K562 (cell line): Measurements from ENCODE around the gene CD52. TPM values are rescaled to one million over a fixed set of nuclear protein-coding genes. Genes with fewer than 3 reads are reported as not detected.

Source experiments
- ATAC-seq: fragments of 200-7000 bp; cut with Tn5 transposase; 3 replicates; pipeline ENCODE4 v1.9.1; 2020; ENCODE audit warnings: moderate library complexity
- BruUV-seq: library from RNA; stranded (reverse); fragments of 400-500 nt; replicated peaks from 2 replicates; lab custom pipeline; 2021; lab: Mats Ljungman, UMichigan
- CTCF ChIA-PET: fragments of 300-600 bp; formaldehyde crosslinking; extraction: SDS; loops from one replicate; lab custom pipeline; 2021; ENCODE audit warnings: low intra/inter-chr PET ratio; lab: Yijun Ruan, JAX
- POLR2A ChIA-PET: fragments of 300-600, 350-650 bp; sonication (Branson Sonifier 250); formaldehyde crosslinking; extraction: SDS; loops from one replicate; lab custom pipeline; 2021; ENCODE audit warnings: antibody characterized with exemption, inconsistent platforms; lab: Yijun Ruan, JAX
- DNase-seq, 4 experiments: peaks; one replicate each; pipeline versions ENCODE4 v3.0.0 to v3.0.0-alpha.2; 2011 to 2018; ENCODE audit warnings: low spot score in 3 of 4, mixed read lengths in 3 of 4; ENCODE audit errors: extremely low read depth in 1 of 4
- FAIRE-seq: peaks from 2 replicates; lab custom pipeline; 2011; peaks lifted over from hg19 to GRCh38; lab: Jason Lieb, UNC
- H2AFZ ChIP-seq: 2 replicates; pipeline ENCODE4 v1.6.0; 2011; ENCODE audit warnings: low read depth, low read length, control low read depth, inconsistent platforms
- H3K27ac ChIP-seq: fragments of 200-600 bp; 3 replicates; pipeline ENCODE4 v1.8.0; 2011; ENCODE audit warnings: low read depth, mild to moderate bottlenecking, control low read depth, inconsistent platforms, low read length, moderate library complexity, mixed read lengths; ENCODE audit errors: extremely low read depth
- H3K27me3 ChIP-seq, 2 experiments: fragments of 300-600 bp in 1 of 2; 2 replicates in 1 of 2; 3 replicates in 1 of 2; pipeline versions ENCODE4 v1.6.0 to v1.8.0; 2011; ENCODE audit warnings: inconsistent platforms in 2 of 2, low read length in 2 of 2, mild to moderate bottlenecking in 1 of 2, mixed read lengths in 1 of 2, moderate library complexity in 1 of 2; ENCODE audit not compliant: control insufficient read depth in 2 of 2, insufficient read depth in 2 of 2
- H3K36me3 ChIP-seq: fragments of 300-600 bp; 3 replicates; pipeline ENCODE4 v1.8.0; 2011; ENCODE audit warnings: mild to moderate bottlenecking, low read length, inconsistent platforms; ENCODE audit not compliant: control insufficient read depth, insufficient read depth
- H3K4me1 ChIP-seq, 2 experiments: fragments of 200-600 bp in 1 of 2; replicated peaks in 1 of 2; 2 replicates in 1 of 2; 3 replicates in 1 of 2; pipeline versions ENCODE4 v1.5.1 to v1.8.0; 2011; ENCODE audit warnings: inconsistent platforms in 2 of 2, low read length in 2 of 2, mild to moderate bottlenecking in 1 of 2, mixed read lengths in 1 of 2, moderate library complexity in 1 of 2; ENCODE audit not compliant: control insufficient read depth in 2 of 2, insufficient read depth in 2 of 2
- H3K4me2 ChIP-seq: 2 replicates; pipeline ENCODE4 v1.6.1; 2011; ENCODE audit warnings: low read length, control low read depth, inconsistent platforms, mixed read lengths; ENCODE audit not compliant: insufficient read depth
- H3K4me3 ChIP-seq: fragments of 200-600 bp; sonication (generic), shearing (Covaris generic); 2 replicates; pipeline ENCODE4 v1.5.1; 2016; ENCODE audit warnings: control low read depth, inconsistent platforms
- H3K79me2 ChIP-seq: fragments of 200-600 bp; 3 replicates; pipeline ENCODE4 v1.8.0; 2011; ENCODE audit warnings: low read length, inconsistent platforms; ENCODE audit not compliant: control insufficient read depth, insufficient read depth
- H3K9ac ChIP-seq, 2 experiments: 2 replicates each; pipeline versions ENCODE4 v1.6.0 to v1.6.1; 2011; ENCODE audit warnings: low read depth in 2 of 2, low read length in 2 of 2, control low read depth in 1 of 2, inconsistent platforms in 1 of 2, mild to moderate bottlenecking in 1 of 2, mixed read lengths in 1 of 2; ENCODE audit not compliant: insufficient read depth in 1 of 2
- H3K9me1 ChIP-seq: one replicate; pipeline ENCODE4 v1.6.0; 2011; ENCODE audit warnings: inconsistent platforms, mild to moderate bottlenecking, low read length, moderate library complexity; ENCODE audit not compliant: control insufficient read depth, insufficient read depth
- H3K9me3 ChIP-seq: replicated peaks from 2 replicates; pipeline ENCODE4 v1.5.1; 2011; ENCODE audit warnings: low read depth, low read length, inconsistent platforms; ENCODE audit not compliant: control insufficient read depth, insufficient read depth
- H4K20me1 ChIP-seq: replicated peaks from 2 replicates; pipeline ENCODE4 v1.6.1; 2011; ENCODE audit warnings: low read length, inconsistent platforms, mixed read lengths; ENCODE audit not compliant: control insufficient read depth, insufficient read depth
- ATF7 ChIP-seq: fragments of 450-650 bp; IDR thresholded peaks from 2 replicates; pipeline ENCODE4 v1.7.1; 2014; ENCODE audit warnings: mild to moderate bottlenecking, moderate library complexity
- CBX8 ChIP-seq: fragments of 200-600 bp; sonication (generic); IDR thresholded peaks from 2 replicates; pipeline ENCODE4 v1.6.1; 2012; ENCODE audit warnings: borderline replicate concordance, mixed run types, low read depth, mild to moderate bottlenecking, moderate library complexity, mixed read lengths, low read length, control low read depth, inconsistent platforms; ENCODE audit not compliant: poor library complexity, severe bottlenecking; ENCODE audit errors: extremely low read depth
- COPS2 ChIP-seq: fragments of 450-650 bp; conservative IDR thresholded peaks from 2 replicates; pipeline ENCODE4 v1.6.1; 2016; ENCODE audit warnings: mild to moderate bottlenecking, moderate library complexity
- FOXA3 ChIP-seq, 2 experiments: fragments of 450-650 bp in 1 of 2; sonication (generic) in 1 of 2; formaldehyde crosslinking; IDR thresholded peaks in 1 of 2; conservative IDR thresholded peaks in 1 of 2; 2 replicates each; pipeline versions ENCODE4 v1.4.0 to v1.8.0; 2020 to 2022; ENCODE audit warnings: mild to moderate bottlenecking in 2 of 2, missing genetic modification reagents in 1 of 2
- FUS ChIP-seq: fragments of 200-400 bp; formaldehyde crosslinking; optimal IDR thresholded peaks from 2 replicates; pipeline ENCODE3; 2017; ENCODE audit warnings: low read depth, low read length
- HDAC8 ChIP-seq: fragments of 450-650 bp; IDR thresholded peaks from 2 replicates; pipeline ENCODE4 v1.6.1; 2016; ENCODE audit warnings: mild to moderate bottlenecking, missing genetic modification characterization, moderate library complexity, missing compliant biosample characterization
- HNRNPL ChIP-seq: fragments of 200-400 bp; formaldehyde crosslinking; IDR thresholded peaks from 2 replicates; pipeline ENCODE4 v1.6.1; 2017; ENCODE audit warnings: low read depth, mild to moderate bottlenecking, low read length
- L3MBTL2 ChIP-seq: fragments of 450-650 bp; IDR thresholded peaks from 2 replicates; pipeline ENCODE4 v1.6.1; 2016; ENCODE audit warnings: mild to moderate bottlenecking, moderate library complexity
- NFYB ChIP-seq: IDR thresholded peaks from 2 replicates; pipeline ENCODE4 v1.6.1; 2011; ENCODE audit warnings: mild to moderate bottlenecking, moderate library complexity; ENCODE audit not compliant: insufficient read length; ENCODE audit errors: extremely low read depth
- NUFIP1 ChIP-seq: fragments of 450-650 bp; IDR thresholded peaks from 2 replicates; pipeline ENCODE4 v1.6.1; 2018; ENCODE audit not compliant: partially characterized antibody
- PHF21A ChIP-seq: fragments of 450-650 bp; IDR thresholded peaks from 2 replicates; pipeline ENCODE4 v1.6.1; 2017; ENCODE audit warnings: low read depth, borderline replicate concordance
- PYGO2 ChIP-seq: fragments of 450-650 bp; IDR thresholded peaks from 2 replicates; pipeline ENCODE4 v1.6.1; 2016; ENCODE audit warnings: mild to moderate bottlenecking, missing genetic modification characterization, moderate library complexity, missing compliant biosample characterization
- SRSF7 ChIP-seq: fragments of 200-400 bp; formaldehyde crosslinking; optimal IDR thresholded peaks from 2 replicates; pipeline ENCODE3; 2017; ENCODE audit warnings: mild to moderate bottlenecking, low read depth, low read length
- SRSF9 ChIP-seq: fragments of 200-400 bp; formaldehyde crosslinking; IDR thresholded peaks from 2 replicates; pipeline ENCODE4 v1.6.1; 2017; ENCODE audit warnings: low read depth, low read length, borderline replicate concordance
- TGIF2 ChIP-seq: sonication (generic); formaldehyde crosslinking; IDR thresholded peaks from 2 replicates; pipeline ENCODE4 v1.8.1; 2022; ENCODE audit warnings: mild to moderate bottlenecking, missing genetic modification reagents, moderate library complexity
- ZNF431 ChIP-seq: sonication (generic); formaldehyde crosslinking; IDR thresholded peaks from 2 replicates; pipeline ENCODE4 v1.8.0; 2022; ENCODE audit warnings: mild to moderate bottlenecking, missing genetic modification reagents
- ZNF436 ChIP-seq: fragments of 250-450, 450-650 bp; sonication (Bioruptor Pico); formaldehyde crosslinking; IDR thresholded peaks from 2 replicates; pipeline ENCODE4 v1.7.0; 2020; ENCODE audit warnings: mild to moderate bottlenecking
- ZNF668 ChIP-seq: fragments of 250-450 bp; sonication (Bioruptor Pico); IDR thresholded peaks from 2 replicates; pipeline ENCODE4 v1.8.0; 2022; ENCODE audit warnings: mild to moderate bottlenecking, inconsistent platforms
- WGBS: fragments of 100-300 bp; shearing (Covaris generic); methylation state at CpG from one replicate; pipeline ENCODE4 v1.1.6; 2016; ENCODE audit warnings: low coverage, mixed read lengths; ENCODE audit not compliant: insufficient coverage; ENCODE audit errors: missing lambda C conversion rate; 5-methylcytosine and 5-hydroxymethylcytosine counted together
- in situ Hi-C: fragments of 300-500 bp; cut with MboI; formaldehyde crosslinking; loops from 4 replicates; pipeline ENCODE4 v1.15.0; 2018; ENCODE audit warnings: inconsistent platforms, mixed read lengths
- intact Hi-C: fragments of 100-400 bp; cut with micrococcal nuclease; formaldehyde crosslinking; loops from 2 replicates; pipeline ENCODE4 v1.14.2; 2022
- polyA plus RNA-seq, 8 experiments: library from polyadenylated mRNA; depleted of rRNA in 4 of 8; stranded (reverse) in 5 of 8; unstranded in 3 of 8; fragments of >200 nt; fragmentation: Nextera tagmentation in 2 of 8; fragmentation: Illumina TruSeq in 1 of 8; extraction: Ambion mirVana in 2 of 8; extraction: Trizol in 1 of 8; gene quantifications; 2 replicates each; pipeline versions ENCODE4 v1.2.1 to v1.2.3, GENCODE V29; 2011 to 2014; ENCODE audit warnings: inconsistent platforms in 1 of 8, missing spikeins in 1 of 8
- total RNA-seq, 7 experiments: library from RNA; depleted of rRNA in 6 of 7; stranded (reverse); fragments of >200 nt in 6 of 7; fragmentation: Illumina TruSeq in 2 of 7; extraction: Trizol in 2 of 7; gene quantifications; 2 replicates each; pipeline versions ENCODE4 v1.2.1 to v1.2.3, GENCODE V29; 2011 to 2021; ENCODE audit warnings: low replicate concordance in 1 of 7
- TF ChIP-seq, protein P1 (sequence below): fragments of 250-450 bp; sonication (Bioruptor Pico); IDR thresholded peaks from 2 replicates; pipeline ENCODE4 v1.5.0; 2022; ENCODE audit warnings: mild to moderate bottlenecking
- TF ChIP-seq, protein P2 (sequence below): sonication (generic); formaldehyde crosslinking; IDR thresholded peaks from 2 replicates; pipeline ENCODE4 v1.8.0; 2022; ENCODE audit warnings: mild to moderate bottlenecking, missing genetic modification reagents

The CD52 gene
- total and polyA plus RNA-seq, 9 of the 15 experiments (the other 6 are each of a cell fraction or from before 2014, with no cell fraction given) = 34.9 to 488 (median 173) TPM

DNA sequence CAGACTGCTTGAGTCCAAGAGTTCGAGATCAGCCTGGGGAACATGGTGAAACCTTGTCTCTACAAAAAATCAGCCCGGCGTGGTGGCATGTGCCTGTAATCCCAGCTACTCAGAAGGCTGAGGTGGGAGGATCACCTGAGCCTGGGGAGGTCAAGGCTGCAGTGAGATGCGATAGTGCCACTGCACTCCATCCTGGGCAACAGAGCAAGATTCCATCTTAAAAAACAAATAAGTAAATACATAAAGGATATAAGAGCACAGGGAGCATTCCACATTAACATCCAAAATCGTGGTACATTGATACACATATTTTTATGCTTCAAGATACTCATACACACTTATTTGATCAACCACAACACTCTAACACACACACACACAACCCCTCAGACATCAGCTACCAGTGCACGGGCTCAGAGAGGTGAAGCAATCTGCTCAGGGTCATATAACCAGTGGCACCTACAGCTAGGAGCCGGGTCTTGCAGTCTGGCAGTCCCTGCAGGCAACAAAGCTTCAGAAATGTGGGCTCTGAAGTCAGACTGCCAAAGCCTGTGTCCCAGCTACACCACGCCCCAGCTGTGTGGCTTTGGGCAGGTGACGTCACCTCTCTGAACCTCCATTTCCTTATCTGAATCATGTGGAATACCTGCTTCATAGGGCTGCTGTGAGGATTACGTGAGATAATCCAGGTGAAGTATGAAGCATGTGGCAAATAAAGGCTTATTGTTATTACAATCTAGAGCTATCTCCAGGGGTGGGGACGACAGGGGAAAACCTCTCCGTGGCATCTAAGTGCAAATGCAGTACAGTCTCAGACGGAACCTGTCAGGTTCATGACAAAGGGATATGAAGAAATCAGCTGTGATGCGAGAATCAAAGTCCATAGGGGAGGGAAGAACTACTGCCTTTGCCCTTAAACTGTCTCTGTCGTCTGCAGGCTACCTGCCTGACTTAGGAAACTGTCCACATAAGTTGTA is 40.9 kb downstream of the CD52 start:
- Histone ChIP-seq H3K9me1 (no peaks in the 10 kb centered on the region), H3K9me3 (no peaks in the 10 kb centered on the region), H3K4me1 (peaks cover 6 to 43% of the 10 kb centered on the region in 2 experiments; a peak in 4 of 5 replicates), H3K36me3 (no peaks in the 10 kb centered on the region), H3K27ac (no peak overlapping the region), H3K4me3 (no peak overlapping the region), H4K20me1 (no peaks in the 10 kb centered on the region), H3K4me2 (peak overlapping the region; percentile 38; the same call in 1 of the 2 replicates), H2AFZ (peak overlapping the region; percentile 41), H3K9ac (peak overlapping the region in 1 of 2 experiments; percentile 38; a peak in 1 of 4 replicates), H3K27me3 (no peaks in the 10 kb centered on the region; a peak in 1 of 5 replicates), H3K79me2 (no peaks in the 10 kb centered on the region)
- intact Hi-C loops = no loop called here
- POLR2A ChIA-PET = interaction anchor here (0.8 to 1.7 kb wide), 7 partner anchors 8 to 73 kb away, joined by 3 to 5 read pairs (median 4); no protein-coding TSS in a partner anchor
- ATAC-seq (peak; percentile 44), FAIRE-seq (peak; percentile 90), DNase-seq (peak in 3 of 4 experiments; percentile 46 to 57 (median 52))
- BruUV-seq = no TSS peak
- in situ Hi-C loops = no loop called here
- CTCF ChIA-PET = no interaction called here
- 27% methylated on average over 15 of the region's 15 CpGs for WGBS
- TF ChIP-seq CBX8 (no peak), ATF7 (peak; percentile 96), ZNF431 (CRISPR knock-in tag) (no peak), NFYB (no peak), TGIF2 (CRISPR knock-in tag) (no peak), PYGO2 (tag) (no peak), NUFIP1 (no peak), HDAC8 (no peak), ZNF668 (CRISPR knock-in tag) (no peak), FUS (no peak), COPS2 (no peak), HNRNPL (no peak), SRSF9 (no peak), L3MBTL2 (no peak), PHF21A (no peak), FOXA3 (CRISPR knock-in tag; conservative IDR thresholded peaks at IDR 0.05 in 1 of 2, IDR thresholded peaks at IDR 0.05 in 1 of 2) (no peak), SRSF7 (no peak), ZNF436 (CRISPR knock-in tag) (no peak)
- TF ChIP-seq, protein P1, sequence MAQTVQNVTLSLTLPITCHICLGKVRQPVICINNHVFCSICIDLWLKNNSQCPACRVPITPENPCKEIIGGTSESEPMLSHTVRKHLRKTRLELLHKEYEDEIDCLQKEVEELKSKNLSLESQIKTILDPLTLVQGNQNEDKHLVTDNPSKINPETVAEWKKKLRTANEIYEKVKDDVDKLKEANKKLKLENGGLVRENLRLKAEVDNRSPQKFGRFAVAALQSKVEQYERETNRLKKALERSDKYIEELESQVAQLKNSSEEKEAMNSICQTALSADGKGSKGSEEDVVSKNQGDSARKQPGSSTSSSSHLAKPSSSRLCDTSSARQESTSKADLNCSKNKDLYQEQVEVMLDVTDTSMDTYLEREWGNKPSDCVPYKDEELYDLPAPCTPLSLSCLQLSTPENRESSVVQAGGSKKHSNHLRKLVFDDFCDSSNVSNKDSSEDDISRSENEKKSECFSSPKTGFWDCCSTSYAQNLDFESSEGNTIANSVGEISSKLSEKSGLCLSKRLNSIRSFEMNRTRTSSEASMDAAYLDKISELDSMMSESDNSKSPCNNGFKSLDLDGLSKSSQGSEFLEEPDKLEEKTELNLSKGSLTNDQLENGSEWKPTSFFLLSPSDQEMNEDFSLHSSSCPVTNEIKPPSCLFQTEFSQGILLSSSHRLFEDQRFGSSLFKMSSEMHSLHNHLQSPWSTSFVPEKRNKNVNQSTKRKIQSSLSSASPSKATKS = no peak
- TF ChIP-seq, protein P2, sequence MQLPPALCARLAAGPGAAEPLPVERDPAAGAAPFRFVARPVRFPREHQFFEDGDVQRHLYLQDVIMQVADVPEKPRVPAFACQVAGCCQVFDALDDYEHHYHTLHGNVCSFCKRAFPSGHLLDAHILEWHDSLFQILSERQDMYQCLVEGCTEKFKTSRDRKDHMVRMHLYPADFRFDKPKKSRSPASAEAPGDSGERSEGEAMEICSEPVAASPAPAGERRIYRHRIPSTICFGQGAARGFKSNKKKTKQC (CRISPR knock-in tag) = no peak
